HG03135 (cell line): Measurements from ENCODE around the gene DDX27.

ENCODE experiments used
- ATAC-seq: cut with Tn5 transposase; IDR thresholded peaks from one replicate; pipeline ENCODE4 v1.9.1; 2021; ENCODE audit warnings: mild to moderate bottlenecking, moderate library complexity; ENCODE audit not compliant: unreplicated experiment

DDX27 gene

DNA sequence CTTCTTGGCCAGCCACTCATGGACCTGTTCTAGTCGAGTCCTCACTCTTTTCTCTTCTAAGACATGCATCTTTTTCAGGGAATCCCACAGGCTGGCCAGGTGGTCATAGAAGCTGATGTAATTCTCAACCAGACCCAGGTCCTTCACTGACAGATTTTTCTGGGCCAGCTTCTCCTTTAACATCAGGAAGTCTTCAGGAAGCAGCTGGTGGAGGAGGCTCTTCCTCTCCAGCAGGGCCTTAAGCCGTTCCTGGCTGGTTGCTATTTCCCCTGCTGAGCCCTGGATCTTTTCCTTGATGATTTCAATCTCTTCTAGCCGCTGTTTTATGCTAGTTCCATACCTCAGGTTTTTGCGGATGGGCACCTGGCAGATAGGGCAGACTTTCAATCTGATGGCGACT, 28.6 kb downstream of the DDX27 start:
- ATAC-seq: no peak

DNA sequence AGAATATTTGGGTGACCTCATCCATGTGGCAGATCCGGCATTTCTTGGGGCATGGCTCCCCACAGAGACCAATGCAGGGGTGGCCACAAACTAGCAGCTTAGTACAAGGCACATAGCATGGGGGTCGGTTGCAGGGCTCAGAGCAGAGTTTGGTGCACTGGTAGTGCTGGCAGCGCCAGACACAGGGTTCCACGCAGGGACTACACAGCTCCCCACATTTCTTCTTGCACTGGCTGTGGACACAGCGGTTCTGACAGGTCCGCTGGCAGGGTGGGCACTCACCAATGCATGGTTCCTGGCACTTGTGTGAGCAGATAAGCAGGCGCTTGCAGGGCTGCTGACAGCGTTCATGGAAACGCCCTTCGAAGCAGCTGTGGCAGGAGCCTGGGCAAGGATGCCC, 29.1 kb downstream of the DDX27 start:
- ATAC-seq: no peak

DNA sequence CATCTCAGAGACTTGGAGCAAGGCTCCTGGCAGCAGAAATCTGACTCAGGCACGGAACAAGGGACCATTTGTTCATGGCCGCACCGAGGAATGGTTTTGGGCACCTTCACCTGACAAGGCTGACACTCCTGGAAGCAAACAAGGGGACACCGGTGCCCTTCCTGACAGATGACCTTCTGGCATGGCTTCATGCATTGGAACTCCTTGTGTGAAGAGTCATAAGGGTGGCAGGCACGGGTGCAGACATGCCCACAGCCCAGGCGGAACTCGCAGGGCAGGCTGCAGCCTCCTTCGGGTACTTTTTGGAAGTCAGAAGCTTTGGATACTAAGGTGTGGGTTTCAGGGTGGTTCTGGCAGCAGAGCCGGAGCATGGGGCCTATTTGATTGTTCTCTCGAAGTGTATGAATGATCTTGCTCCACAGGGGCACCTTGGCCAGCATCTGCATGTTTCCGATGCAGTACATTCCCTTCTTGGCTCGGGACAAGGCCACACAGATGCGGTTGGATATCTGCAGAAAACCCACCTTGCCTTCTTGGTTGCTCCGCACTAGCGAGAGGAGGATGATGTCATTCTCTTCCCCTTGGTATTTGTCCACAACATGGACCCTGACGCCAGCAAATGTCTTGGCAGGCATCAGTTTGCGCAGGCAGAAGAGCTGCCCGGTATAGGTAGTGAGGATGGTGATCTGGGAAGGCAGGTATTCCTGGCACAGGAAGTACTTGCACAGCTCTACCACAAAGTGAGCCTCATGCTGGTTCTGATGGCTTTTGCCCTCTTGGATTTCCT, 29.9 kb downstream of the DDX27 start:
- ATAC-seq: no peak

- ATAC-seq: no peak
Measured at GRCh38 chr20:49252556-49253350, 33.5 kb downstream of the DDX27 start.

- ATAC-seq: no peak
Measured at GRCh38 chr20:49256261-49256660, 37.0 kb downstream of the DDX27 start.

GRCh38 chr20:49259284-49259683, 40.1 kb downstream of the DDX27 start:
- ATAC-seq: no peak

- no peak for ATAC-seq
Measured at GRCh38 chr20:49259799-49260198, 40.6 kb downstream of the DDX27 start.

DNA sequence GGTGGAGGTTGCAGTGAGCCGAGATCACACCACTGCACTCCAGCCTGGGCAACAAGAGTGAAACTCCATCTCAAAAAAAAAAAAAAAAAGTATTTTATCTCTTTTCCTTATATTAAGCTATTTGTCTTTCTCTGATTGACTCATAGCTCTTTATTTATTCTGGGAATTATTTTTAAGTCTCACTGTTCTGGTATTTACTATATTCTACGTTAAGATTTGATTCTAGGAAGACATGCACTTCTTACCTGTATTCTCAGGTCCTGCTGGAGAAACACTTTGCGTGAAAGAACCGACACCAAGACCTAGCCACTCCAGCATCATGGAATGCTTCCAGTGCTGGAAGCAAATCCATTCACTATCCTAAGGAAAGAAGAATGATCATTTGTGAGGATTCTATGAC, 41.0 kb downstream of the DDX27 start:
- ATAC-seq: no peak

DNA sequence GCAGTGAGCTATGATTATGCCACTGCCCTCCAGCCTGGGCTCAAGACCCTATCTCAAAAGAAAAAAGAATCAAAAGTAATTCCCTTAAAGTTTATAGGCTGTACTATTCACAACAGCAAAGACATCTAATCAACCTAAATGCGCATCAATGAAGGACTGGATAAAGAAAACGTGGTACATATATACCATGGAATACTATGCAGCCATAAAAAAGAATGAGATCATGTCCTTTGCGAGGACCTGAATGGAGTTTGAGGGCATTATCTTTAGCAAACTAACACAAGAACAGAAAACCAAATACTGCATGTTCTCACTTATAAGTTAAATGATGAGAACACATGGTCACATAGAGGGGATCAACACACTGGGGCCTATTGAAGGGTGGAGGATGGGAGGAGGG, 42.0 kb downstream of the DDX27 start:
- no peak for ATAC-seq

DNA sequence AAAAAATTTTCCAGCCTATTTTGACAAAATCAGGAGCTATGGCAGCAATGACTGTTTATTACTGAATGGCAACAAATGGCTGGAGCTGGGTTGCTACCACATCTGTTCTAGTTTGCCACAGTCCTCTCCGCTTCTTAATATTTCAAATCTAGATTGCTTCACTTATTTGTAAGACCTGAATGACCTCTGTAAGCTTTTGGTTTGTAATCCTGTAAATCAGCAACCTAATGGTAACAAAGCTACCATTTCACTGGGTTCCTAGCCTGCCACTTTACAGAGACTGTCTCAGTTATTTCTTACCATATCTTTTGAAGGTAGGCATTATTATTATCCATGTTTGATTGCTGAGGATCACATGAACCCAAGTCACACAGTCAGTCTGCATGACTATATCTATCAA, 43.2 kb downstream of the DDX27 start:
- ATAC-seq: no peak

DNA sequence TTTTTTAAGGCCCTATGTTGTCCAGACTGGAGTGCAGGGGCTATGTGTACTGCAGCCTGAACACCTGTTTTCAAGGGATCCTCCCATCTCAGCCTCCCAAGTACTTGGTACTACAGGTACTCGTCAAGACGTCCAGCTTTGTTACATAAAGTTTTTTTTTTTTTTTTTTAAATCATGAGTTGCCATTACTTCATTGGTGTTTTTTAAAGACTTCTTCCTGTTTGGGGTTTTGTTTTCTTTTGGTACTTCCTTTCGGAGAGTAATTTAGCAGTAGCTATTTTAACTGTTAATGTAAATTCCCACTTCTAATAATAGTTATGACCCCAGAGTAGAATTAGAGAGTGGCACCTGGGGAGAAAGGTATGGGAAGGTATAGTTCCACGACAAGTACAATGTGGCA, 48.1 kb downstream of the DDX27 start:
- ATAC-seq: no peak

- no peak for ATAC-seq
Measured at GRCh38 chr20:49268600-49269365, 49.6 kb downstream of the DDX27 start.

GRCh38 chr20:49270177-49270576, 51.0 kb downstream of the DDX27 start:
- no peak for ATAC-seq

GRCh38 chr20:49270736-49271135, 51.5 kb downstream of the DDX27 start:
- no peak for ATAC-seq

- no peak for ATAC-seq
Measured at GRCh38 chr20:49272654-49273053, 53.4 kb downstream of the DDX27 start.

GRCh38 chr20:49273696-49274277, 54.6 kb downstream of the DDX27 start:
- no peak for ATAC-seq

DNA sequence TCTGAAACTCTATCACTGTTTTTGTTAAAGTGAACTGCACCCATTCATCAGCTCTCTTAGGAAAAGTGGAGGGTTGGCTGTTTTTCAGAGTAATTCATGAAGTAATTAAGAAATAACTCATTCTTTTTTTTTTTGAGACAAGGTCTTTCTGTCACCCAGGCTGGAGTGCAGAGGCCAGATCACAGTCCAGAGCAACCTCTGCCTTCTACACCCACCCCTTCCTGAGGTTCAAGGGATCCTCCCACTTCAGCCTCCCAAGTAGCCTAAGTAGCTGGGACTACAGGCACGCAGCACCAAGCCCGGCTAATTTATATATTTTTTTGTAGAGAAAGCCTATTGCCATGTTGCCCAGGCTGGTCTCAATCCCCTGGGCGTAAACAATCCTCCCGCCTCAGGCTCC, 56.0 kb downstream of the DDX27 start:
- no peak for ATAC-seq

GRCh38 chr20:49275636-49276035, 56.4 kb downstream of the DDX27 start:
- no peak for ATAC-seq

DNA sequence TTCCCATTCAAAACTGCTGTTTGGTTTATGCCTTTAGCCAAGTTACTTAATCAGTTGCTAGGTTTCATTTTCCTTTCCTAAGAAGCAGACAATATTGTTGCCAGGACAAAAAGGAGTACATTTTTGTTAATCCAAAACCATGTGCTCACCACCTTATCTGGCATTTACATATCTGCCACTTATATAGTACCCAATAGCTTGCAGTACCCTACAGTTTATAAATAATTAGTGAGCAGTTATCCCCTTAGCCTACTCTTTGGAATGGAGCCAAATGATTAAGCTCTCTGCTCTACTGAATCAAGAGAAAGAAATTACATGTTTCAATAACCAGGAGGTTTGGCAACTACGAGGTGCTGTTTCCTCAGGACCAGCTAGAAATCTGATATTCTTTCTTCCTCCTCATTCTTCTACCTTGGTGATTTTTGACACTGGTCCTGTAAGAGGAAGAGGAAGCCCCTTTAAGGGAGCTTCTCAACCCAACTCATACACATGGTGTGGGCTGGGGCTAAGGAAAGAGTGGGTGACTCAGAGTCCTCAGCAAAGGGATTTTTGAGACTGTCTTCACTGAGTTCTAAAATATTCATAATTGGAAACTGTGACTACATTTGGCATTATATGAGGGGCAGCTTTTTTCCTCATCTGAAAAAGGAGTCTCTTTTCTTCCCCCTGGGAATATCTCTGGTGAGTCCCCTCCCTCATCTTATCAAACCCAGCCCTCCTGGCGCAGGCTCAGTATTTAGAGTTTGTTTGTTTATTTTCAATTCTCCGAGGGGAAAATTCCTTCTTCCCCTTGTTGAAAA, 57.1 kb downstream of the DDX27 start:
- no peak for ATAC-seq
